HepG2 (cell line): ENCODE data around the gene MARVELD3. TPM values are rescaled to one million over a fixed set of nuclear protein-coding genes. Genes with fewer than 3 reads are reported as not detected.

Experiments
- CCDC6 ChIP-seq: sonication (generic); formaldehyde crosslinking; IDR thresholded peaks from 2 replicates; pipeline ENCODE4 v1.8.1; 2022; ENCODE audit warnings: mild to moderate bottlenecking, missing genetic modification reagents, moderate library complexity
- KLF15 ChIP-seq: sonication (generic); formaldehyde crosslinking; IDR thresholded peaks from 2 replicates; pipeline ENCODE4 v1.8.1; 2023; ENCODE audit warnings: borderline replicate concordance, mild to moderate bottlenecking, inconsistent platforms, missing genetic modification reagents, mixed read lengths
- NR2F6 ChIP-seq, 2 experiments: IDR thresholded peaks; 2 replicates each; pipeline ENCODE4 v1.6.1; 2016; ENCODE audit warnings: antibody characterized with exemption in 1 of 2, mild to moderate bottlenecking in 1 of 2
- RFX1 ChIP-seq: fragments of 450-650 bp; IDR thresholded peaks from 2 replicates; pipeline ENCODE4 v1.6.1; 2017
- SCMH1 ChIP-seq: sonication (generic); formaldehyde crosslinking; IDR thresholded peaks from 2 replicates; pipeline ENCODE4 v1.9.0; 2021; ENCODE audit warnings: missing genetic modification reagents, mild to moderate bottlenecking, borderline replicate concordance
- ZBTB38 ChIP-seq: sonication (generic); formaldehyde crosslinking; IDR thresholded peaks from 2 replicates; pipeline ENCODE4 v1.5.1; 2020; ENCODE audit warnings: mild to moderate bottlenecking, missing genetic modification reagents
- ZNF367 ChIP-seq: sonication (generic); formaldehyde crosslinking; IDR thresholded peaks from 2 replicates; pipeline ENCODE4 v1.4.0; 2020; ENCODE audit warnings: missing genetic modification reagents, borderline replicate concordance
- ZNF556 ChIP-seq: sonication (generic); formaldehyde crosslinking; IDR thresholded peaks from 2 replicates; pipeline ENCODE4 v1.4.0; 2020; ENCODE audit warnings: mild to moderate bottlenecking, missing genetic modification reagents, borderline replicate concordance
- ZNF563 ChIP-seq: sonication (generic); formaldehyde crosslinking; IDR thresholded peaks from 2 replicates; pipeline ENCODE4 v1.8.0; 2022; ENCODE audit warnings: mild to moderate bottlenecking, moderate library complexity, missing genetic modification reagents
- ZNF619 ChIP-seq: sonication (generic); formaldehyde crosslinking; IDR thresholded peaks from 2 replicates; pipeline ENCODE4 v1.4.0; 2020; ENCODE audit warnings: mild to moderate bottlenecking, missing genetic modification reagents
- ZNF713 ChIP-seq: sonication (generic); formaldehyde crosslinking; IDR thresholded peaks from 2 replicates; pipeline ENCODE4 v1.4.0; 2020; ENCODE audit warnings: mild to moderate bottlenecking, missing genetic modification reagents
- ZNF879 ChIP-seq: sonication (generic); formaldehyde crosslinking; IDR thresholded peaks from 2 replicates; pipeline ENCODE4 v1.8.1; 2023; ENCODE audit warnings: missing genetic modification reagents
- polyA plus RNA-seq, 8 experiments: library from polyadenylated mRNA; depleted of rRNA in 3 of 8; stranded (reverse) in 7 of 8; unstranded in 1 of 8; fragments of >200 nt; fragmentation: Illumina TruSeq in 4 of 8; extraction: Trizol in 4 of 8; gene quantifications; 2 replicates each; pipeline versions ENCODE4 v1.2.1 to v1.2.3, GENCODE V29; 2011 to 2016; ENCODE audit warnings: low read depth in 4 of 8, missing spikeins in 1 of 8, mixed read lengths in 1 of 8; ENCODE audit not compliant: insufficient read depth in 1 of 8
- total RNA-seq, 5 experiments: library from RNA; depleted of rRNA; stranded (reverse); fragments of >200 nt; fragmentation: Illumina TruSeq; extraction: Trizol; gene quantifications; 2 replicates each; pipeline ENCODE4 v1.2.3, GENCODE V29; 2016; ENCODE audit warnings: low read depth in 1 of 5
- TF ChIP-seq, protein P1 (sequence below): sonication (generic); formaldehyde crosslinking; IDR thresholded peaks from 2 replicates; pipeline ENCODE4 v1.4.0; 2020; ENCODE audit warnings: missing genetic modification reagents
- TF ChIP-seq, protein P2 (sequence below): sonication (generic); formaldehyde crosslinking; conservative IDR thresholded peaks from 2 replicates; pipeline ENCODE4 v1.5.0; 2020; ENCODE audit warnings: missing genetic modification reagents
- TF ChIP-seq, protein P3 (sequence below): sonication (generic); formaldehyde crosslinking; IDR thresholded peaks from 2 replicates; pipeline ENCODE4 v1.8.0; 2022; ENCODE audit warnings: missing genetic modification reagents, mild to moderate bottlenecking, borderline replicate concordance
- TF ChIP-seq, protein P4 (sequence below): sonication (generic); formaldehyde crosslinking; IDR thresholded peaks from 2 replicates; pipeline ENCODE4 v1.4.0; 2020; ENCODE audit warnings: missing genetic modification reagents, low read depth, mild to moderate bottlenecking, borderline replicate concordance
- TF ChIP-seq, protein P5 (sequence below): IDR thresholded peaks from 2 replicates; pipeline ENCODE4 v1.6.1; 2012; ENCODE audit warnings: inconsistent platforms
- TF ChIP-seq, protein P6 (sequence below): sonication (generic); formaldehyde crosslinking; IDR thresholded peaks from 2 replicates; pipeline ENCODE4 v1.8.1; 2023; ENCODE audit warnings: mild to moderate bottlenecking, moderate library complexity, missing genetic modification reagents
- TF ChIP-seq, protein P7 (sequence below), 2 experiments: fragments of 450-650 bp in 1 of 2; sonication (generic) in 1 of 2; formaldehyde crosslinking; IDR thresholded peaks; 2 replicates each; pipeline versions ENCODE4 v1.5.0 to v1.8.0; 2020 to 2022; ENCODE audit warnings: mild to moderate bottlenecking in 1 of 2, missing genetic modification reagents in 1 of 2

The MARVELD3 gene
- total and polyA plus RNA-seq, 2 of the 13 experiments (the other 11 are each of a cell fraction or from before 2014, with no cell fraction given) = 4.8 to 5.6 TPM

DNA sequence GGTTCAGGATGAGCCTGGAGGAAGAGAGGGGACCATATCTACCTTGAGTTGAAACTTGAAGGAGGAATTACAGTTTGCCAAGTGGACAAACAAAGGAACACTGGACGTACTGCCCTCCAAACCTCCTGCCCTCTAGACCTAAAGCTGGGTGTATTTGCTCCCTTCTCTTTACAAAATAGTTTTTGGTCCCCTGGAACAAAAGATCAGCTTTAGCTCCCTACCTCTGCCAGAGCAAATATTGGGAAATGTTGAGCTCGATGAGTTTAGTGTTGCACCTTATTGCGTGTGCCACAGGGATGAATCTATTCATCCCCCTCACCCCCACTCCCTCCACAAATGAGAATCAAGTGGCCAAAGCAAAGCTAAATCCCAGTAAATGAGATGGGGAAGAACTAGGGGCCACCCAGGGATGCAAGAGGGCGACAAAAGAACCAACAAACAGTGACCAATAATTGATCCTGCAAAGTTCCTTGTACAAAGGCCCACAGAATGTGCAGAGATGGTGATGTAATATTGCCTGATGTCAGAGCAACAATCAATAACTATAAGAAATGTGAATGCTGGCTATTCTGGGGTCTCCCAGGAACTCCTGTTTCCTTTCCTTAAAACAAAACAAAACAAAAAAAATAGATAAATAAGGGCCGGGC, 31.9 kb upstream of the MARVELD3 start (continued):
- TF ChIP-seq, protein P1, sequence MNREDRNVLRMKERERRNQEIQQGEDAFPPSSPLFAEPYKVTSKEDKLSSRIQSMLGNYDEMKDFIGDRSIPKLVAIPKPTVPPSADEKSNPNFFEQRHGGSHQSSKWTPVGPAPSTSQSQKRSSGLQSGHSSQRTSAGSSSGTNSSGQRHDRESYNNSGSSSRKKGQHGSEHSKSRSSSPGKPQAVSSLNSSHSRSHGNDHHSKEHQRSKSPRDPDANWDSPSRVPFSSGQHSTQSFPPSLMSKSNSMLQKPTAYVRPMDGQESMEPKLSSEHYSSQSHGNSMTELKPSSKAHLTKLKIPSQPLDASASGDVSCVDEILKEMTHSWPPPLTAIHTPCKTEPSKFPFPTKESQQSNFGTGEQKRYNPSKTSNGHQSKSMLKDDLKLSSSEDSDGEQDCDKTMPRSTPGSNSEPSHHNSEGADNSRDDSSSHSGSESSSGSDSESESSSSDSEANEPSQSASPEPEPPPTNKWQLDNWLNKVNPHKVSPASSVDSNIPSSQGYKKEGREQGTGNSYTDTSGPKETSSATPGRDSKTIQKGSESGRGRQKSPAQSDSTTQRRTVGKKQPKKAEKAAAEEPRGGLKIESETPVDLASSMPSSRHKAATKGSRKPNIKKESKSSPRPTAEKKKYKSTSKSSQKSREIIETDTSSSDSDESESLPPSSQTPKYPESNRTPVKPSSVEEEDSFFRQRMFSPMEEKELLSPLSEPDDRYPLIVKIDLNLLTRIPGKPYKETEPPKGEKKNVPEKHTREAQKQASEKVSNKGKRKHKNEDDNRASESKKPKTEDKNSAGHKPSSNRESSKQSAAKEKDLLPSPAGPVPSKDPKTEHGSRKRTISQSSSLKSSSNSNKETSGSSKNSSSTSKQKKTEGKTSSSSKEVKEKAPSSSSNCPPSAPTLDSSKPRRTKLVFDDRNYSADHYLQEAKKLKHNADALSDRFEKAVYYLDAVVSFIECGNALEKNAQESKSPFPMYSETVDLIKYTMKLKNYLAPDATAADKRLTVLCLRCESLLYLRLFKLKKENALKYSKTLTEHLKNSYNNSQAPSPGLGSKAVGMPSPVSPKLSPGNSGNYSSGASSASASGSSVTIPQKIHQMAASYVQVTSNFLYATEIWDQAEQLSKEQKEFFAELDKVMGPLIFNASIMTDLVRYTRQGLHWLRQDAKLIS (CRISPR knock-in tag) = peak; percentile 49; the same call in 1 of the 2 replicates
- TF ChIP-seq, protein P2, sequence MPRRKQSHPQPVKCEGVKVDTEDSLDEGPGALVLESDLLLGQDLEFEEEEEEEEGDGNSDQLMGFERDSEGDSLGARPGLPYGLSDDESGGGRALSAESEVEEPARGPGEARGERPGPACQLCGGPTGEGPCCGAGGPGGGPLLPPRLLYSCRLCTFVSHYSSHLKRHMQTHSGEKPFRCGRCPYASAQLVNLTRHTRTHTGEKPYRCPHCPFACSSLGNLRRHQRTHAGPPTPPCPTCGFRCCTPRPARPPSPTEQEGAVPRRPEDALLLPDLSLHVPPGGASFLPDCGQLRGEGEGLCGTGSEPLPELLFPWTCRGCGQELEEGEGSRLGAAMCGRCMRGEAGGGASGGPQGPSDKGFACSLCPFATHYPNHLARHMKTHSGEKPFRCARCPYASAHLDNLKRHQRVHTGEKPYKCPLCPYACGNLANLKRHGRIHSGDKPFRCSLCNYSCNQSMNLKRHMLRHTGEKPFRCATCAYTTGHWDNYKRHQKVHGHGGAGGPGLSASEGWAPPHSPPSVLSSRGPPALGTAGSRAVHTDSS = no peak
- peak; percentile 63; the same call in 1 of the 2 replicates for TF ChIP-seq CCDC6
- TF ChIP-seq, protein P3, sequence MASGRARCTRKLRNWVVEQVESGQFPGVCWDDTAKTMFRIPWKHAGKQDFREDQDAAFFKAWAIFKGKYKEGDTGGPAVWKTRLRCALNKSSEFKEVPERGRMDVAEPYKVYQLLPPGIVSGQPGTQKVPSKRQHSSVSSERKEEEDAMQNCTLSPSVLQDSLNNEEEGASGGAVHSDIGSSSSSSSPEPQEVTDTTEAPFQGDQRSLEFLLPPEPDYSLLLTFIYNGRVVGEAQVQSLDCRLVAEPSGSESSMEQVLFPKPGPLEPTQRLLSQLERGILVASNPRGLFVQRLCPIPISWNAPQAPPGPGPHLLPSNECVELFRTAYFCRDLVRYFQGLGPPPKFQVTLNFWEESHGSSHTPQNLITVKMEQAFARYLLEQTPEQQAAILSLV = 0 out of 2 replicates have a peak, but pooled peaks have one; percentile 68
- TF ChIP-seq, protein P4, sequence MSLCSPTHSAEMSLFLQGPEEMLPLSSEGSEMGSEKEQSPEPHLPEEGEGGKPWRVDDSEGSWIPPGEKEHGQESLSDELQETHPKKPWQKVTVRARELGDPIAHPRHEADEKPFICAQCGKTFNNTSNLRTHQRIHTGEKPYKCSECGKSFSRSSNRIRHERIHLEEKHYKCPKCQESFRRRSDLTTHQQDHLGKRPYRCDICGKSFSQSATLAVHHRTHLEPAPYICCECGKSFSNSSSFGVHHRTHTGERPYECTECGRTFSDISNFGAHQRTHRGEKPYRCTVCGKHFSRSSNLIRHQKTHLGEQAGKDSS = 0 out of 2 replicates have a peak, but pooled peaks have one; percentile 55
- no peak for TF ChIP-seq RFX1
- TF ChIP-seq, protein P5, sequence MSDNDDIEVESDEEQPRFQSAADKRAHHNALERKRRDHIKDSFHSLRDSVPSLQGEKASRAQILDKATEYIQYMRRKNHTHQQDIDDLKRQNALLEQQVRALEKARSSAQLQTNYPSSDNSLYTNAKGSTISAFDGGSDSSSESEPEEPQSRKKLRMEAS = peak; percentile 38; the same call in 1 of the 2 replicates
- TF ChIP-seq NR2F6 (IDR thresholded peaks at IDR 0.05) = no peak; the same call in 1 of the 2 replicates
- peak; percentile 32; the same call in 1 of the 2 replicates for TF ChIP-seq NR2F6 (CRISPR knock-in tag; IDR thresholded peaks at IDR 0.05)
- TF ChIP-seq ZNF879 (CRISPR knock-in tag) = no peak
- TF ChIP-seq, protein P6, sequence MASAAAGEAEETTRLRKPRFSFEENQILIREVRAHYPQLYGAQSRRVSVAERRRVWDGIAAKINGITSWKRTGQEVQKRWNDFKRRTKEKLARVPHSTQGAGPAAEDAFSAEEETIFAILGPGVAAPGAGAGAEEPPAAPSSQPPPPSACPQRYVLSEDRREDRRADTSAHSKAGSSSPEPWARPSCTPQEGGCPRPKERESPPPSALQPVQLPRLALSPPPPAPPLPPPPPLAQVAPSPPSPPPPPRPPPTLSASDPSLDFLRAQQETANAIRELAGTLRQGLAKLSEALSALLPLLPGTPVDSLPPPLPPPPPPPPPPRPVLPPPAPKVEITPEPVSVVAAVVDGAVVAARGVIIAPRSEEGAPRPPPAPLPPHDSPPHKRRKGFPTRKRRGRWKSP (CRISPR knock-in tag) = peak; percentile 20; the same call in 1 of the 2 replicates
- no peak for TF ChIP-seq ZNF563 (CRISPR knock-in tag)
- TF ChIP-seq ZNF367 (CRISPR knock-in tag) = no peak
- 0 out of 2 replicates have a peak, but pooled peaks have one; percentile 48 for TF ChIP-seq ZNF556
- TF ChIP-seq, protein P7, sequence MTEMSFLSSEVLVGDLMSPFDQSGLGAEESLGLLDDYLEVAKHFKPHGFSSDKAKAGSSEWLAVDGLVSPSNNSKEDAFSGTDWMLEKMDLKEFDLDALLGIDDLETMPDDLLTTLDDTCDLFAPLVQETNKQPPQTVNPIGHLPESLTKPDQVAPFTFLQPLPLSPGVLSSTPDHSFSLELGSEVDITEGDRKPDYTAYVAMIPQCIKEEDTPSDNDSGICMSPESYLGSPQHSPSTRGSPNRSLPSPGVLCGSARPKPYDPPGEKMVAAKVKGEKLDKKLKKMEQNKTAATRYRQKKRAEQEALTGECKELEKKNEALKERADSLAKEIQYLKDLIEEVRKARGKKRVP (CRISPR knock-in tag; IDR thresholded peaks at IDR 0.05) = peak; percentile 84 to 100
- TF ChIP-seq ZNF713 (CRISPR knock-in tag) = no peak
- TF ChIP-seq ZBTB38 (CRISPR knock-in tag) = 0 out of 2 replicates have a peak, but pooled peaks have one; percentile 38
- TF ChIP-seq KLF15 (CRISPR knock-in tag) = no peak
- no peak for TF ChIP-seq ZNF619 (CRISPR knock-in tag)
- TF ChIP-seq SCMH1 (CRISPR knock-in tag) = no peak
